PFSK-1 (cell line): ENCODE measurements around the gene TRIM17.

Experiments
- FOXP2 ChIP-seq: optimal IDR thresholded peaks from 2 replicates; pipeline ENCODE3; 2011; ENCODE audit warnings: borderline replicate concordance, control low read depth, inconsistent platforms; ENCODE audit not compliant: insufficient read depth; ENCODE audit errors: extremely low read length, extremely low read depth
- POLR2AphosphoS5 ChIP-seq: IDR thresholded peaks from 2 replicates; pipeline ENCODE4 v1.6.1; 2012; ENCODE audit warnings: low read depth, mild to moderate bottlenecking, control low read depth, low read length, moderate library complexity
- SIN3A ChIP-seq: IDR thresholded peaks from 2 replicates; pipeline ENCODE4 v1.6.1; 2012; ENCODE audit warnings: mild to moderate bottlenecking, low read length, moderate library complexity, borderline replicate concordance; ENCODE audit not compliant: insufficient read depth
- TAF1 ChIP-seq: IDR thresholded peaks from 2 replicates; pipeline ENCODE4 v1.6.1; 2012; ENCODE audit warnings: low read length, control low read depth, borderline replicate concordance; ENCODE audit not compliant: insufficient read depth
- TF ChIP-seq, protein P1 (sequence below), 2 experiments: IDR thresholded peaks; 2 replicates each; pipeline versions ENCODE4 v1.6.1 to v1.8.0; 2011 to 2012; ENCODE audit warnings: low read depth in 2 of 2, low read length in 2 of 2, control low read depth in 1 of 2, inconsistent platforms in 1 of 2, mild to moderate bottlenecking in 1 of 2, moderate library complexity in 1 of 2; ENCODE audit not compliant: insufficient read depth in 1 of 2

The TRIM17 gene

DNA sequence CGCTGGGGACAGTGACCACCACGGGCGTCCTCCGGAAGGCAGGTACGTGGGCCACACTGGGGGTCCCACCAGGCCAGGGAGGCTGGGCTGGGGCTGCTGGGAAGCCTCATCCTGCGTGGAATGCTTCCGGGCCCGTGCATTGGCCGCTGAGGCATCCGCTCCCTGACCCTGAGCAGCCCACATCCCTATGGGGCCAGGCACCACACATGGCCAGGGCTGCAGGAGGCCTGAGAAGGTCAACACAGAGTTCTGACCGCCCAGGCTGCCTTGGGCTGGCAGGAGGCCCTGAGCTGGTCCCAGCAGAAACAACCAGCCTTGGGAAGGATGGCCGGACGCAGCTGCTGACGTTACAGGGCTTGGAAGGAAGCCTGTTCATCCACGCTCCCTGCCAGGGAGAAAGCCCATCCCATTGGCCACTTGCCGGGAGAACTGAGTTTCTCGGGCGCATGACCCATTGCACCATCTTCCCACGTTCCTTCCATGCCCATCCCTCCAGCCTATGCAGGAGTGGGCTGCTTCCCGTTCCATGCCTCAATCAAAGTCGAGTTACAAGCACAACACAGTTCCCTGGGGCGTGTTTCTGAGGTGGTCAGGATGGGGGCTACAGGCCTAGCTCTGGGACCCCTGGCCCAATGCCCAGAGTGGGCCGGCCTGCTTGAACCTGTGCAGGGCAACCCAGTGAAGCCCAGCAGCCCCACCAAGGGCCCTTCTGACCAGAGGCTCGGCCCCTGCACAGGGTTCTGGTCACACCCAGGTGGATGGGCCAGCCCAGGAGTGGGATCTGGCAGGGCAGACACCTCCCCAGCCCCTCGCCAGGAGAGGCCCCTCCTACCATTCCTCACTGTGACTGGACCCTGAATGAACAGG lies 41.7 kb downstream of the TRIM17 start:
- no peak for TF ChIP-seq TAF1
- TF ChIP-seq FOXP2: no peak
- TF ChIP-seq, protein P1, sequence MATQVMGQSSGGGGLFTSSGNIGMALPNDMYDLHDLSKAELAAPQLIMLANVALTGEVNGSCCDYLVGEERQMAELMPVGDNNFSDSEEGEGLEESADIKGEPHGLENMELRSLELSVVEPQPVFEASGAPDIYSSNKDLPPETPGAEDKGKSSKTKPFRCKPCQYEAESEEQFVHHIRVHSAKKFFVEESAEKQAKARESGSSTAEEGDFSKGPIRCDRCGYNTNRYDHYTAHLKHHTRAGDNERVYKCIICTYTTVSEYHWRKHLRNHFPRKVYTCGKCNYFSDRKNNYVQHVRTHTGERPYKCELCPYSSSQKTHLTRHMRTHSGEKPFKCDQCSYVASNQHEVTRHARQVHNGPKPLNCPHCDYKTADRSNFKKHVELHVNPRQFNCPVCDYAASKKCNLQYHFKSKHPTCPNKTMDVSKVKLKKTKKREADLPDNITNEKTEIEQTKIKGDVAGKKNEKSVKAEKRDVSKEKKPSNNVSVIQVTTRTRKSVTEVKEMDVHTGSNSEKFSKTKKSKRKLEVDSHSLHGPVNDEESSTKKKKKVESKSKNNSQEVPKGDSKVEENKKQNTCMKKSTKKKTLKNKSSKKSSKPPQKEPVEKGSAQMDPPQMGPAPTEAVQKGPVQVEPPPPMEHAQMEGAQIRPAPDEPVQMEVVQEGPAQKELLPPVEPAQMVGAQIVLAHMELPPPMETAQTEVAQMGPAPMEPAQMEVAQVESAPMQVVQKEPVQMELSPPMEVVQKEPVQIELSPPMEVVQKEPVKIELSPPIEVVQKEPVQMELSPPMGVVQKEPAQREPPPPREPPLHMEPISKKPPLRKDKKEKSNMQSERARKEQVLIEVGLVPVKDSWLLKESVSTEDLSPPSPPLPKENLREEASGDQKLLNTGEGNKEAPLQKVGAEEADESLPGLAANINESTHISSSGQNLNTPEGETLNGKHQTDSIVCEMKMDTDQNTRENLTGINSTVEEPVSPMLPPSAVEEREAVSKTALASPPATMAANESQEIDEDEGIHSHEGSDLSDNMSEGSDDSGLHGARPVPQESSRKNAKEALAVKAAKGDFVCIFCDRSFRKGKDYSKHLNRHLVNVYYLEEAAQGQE (IDR thresholded peaks at IDR 0.05; ENCODE audit: insufficient read depth in 1 of 2, low read depth in 2 of 2, low read length in 2 of 2): no peak
- no peak for TF ChIP-seq POLR2AphosphoS5
- TF ChIP-seq SIN3A: no peak

DNA sequence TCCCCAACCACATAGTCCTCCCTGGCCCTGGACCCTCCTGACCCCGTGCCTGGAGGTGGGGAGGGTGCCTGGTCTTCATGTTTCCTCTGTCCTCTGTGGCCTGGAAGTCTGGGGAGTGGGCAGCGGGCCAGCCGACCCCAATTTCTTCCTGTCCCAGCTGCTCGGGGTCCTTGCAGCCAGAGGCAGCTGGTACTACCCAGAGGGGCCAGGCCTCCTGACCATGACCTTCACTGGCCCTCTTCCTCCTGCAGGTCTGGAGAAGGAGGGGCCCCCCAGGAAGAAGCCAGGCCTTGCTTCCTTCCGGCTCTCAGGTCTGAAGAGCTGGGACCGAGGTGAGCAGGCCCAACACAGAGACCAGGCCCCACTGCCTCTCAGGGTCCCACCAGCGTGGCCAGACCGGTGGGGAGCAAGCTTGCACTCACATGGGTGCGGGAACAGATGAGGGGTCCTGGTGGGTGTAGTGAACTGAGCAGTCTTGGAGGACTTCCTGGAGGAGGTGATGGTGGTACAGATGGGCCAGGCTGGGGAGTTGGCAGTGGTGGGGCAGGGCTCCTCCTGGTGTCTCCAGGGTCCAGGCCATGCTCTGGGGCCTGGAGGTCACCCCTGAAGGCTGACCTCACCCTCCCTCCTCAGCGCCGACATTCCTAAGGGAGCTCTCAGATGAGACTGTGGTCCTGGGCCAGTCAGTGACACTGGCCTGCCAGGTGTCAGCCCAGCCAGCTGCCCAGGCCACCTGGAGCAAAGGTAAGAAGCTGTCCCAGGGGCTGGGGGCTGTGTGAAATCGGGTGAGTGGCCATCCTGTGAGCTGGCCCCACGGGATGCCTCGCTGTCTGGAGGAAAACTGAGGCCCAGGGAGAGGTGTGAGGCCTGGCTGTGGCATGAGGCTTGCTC lies 42.7 kb downstream of the TRIM17 start:
- TF ChIP-seq, protein P1 (IDR thresholded peaks at IDR 0.05; ENCODE audit: insufficient read depth in 1 of 2, low read depth in 2 of 2, low read length in 2 of 2): no peak
- no peak for TF ChIP-seq POLR2AphosphoS5

DNA sequence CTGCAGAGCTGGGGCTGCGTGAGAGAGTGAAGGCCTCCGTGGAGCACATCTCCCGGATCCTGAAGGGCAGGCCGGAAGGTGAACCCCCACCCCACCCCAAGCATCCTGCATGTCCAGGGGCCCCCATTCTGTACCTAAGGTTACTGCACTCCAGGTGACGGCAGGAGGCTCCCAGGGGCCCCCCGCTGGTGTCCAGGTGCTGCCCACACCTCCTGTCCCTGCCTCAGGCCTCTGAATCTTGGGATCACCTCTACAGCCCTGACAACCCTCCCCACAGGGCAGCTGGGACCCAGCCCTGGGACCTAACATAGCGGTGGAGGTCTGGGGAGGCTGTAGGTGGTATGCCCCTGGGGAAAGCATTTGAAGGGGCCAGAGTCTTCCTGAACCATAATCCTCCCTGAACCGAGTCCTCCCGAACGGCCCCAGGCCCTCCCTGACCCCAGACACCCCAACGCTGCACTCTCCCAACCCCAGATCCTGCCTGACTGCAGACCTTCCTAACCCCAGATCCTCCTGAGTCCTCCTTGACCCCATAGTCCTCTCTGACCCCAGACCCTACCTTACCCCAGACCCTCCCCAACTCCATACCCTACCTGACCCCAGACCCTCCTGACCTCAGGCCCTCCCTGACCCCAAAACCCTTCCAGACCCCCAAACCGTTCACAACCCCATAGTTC lies 43.5 kb downstream of the TRIM17 start:
- TF ChIP-seq TAF1: no peak
- no peak for TF ChIP-seq SIN3A
- TF ChIP-seq, protein P1 (IDR thresholded peaks at IDR 0.05; ENCODE audit: insufficient read depth in 1 of 2, low read depth in 2 of 2, low read length in 2 of 2): no peak
- TF ChIP-seq FOXP2: no peak
- no peak for TF ChIP-seq POLR2AphosphoS5

DNA sequence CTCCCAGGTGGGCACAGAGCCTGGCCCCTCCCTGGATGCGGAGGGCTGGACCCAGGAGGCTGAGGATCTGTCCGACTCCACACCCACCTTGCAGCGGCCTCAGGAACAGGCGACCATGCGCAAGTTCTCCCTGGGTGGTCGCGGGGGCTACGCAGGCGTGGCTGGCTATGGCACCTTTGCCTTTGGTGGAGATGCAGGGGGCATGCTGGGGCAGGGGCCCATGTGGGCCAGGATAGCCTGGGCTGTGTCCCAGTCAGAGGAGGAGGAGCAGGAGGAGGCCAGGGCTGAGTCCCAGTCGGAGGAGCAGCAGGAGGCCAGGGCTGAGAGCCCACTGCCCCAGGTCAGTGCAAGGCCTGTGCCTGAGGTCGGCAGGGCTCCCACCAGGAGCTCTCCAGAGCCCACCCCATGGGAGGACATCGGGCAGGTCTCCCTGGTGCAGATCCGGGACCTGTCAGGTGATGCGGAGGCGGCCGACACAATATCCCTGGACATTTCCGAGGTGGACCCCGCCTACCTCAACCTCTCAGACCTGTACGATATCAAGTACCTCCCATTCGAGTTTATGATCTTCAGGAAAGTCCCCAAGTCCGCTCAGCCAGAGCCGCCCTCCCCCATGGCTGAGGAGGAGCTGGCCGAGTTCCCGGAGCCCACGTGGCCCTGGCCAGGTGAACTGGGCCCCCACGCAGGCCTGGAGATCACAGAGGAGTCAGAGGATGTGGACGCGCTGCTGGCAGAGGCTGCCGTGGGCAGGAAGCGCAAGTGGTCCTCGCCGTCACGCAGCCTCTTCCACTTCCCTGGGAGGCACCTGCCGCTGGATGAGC lies 44.3 kb downstream of the TRIM17 start:
- TF ChIP-seq, protein P1 (IDR thresholded peaks at IDR 0.05; ENCODE audit: insufficient read depth in 1 of 2, low read depth in 2 of 2, low read length in 2 of 2): no peak
- TF ChIP-seq FOXP2 (no peak), SIN3A (no peak), POLR2AphosphoS5 (no peak), TAF1 (no peak)
